GM12892 (cell line): ENCODE results near the gene KIF3C.
"Not testable (repeated sequence)": the region's sequence is repeated elsewhere in the genome, so short reads cannot be mapped to it uniquely, and the experiment has no call there.

Experiments used
- DNase-seq: peaks from one replicate; pipeline ENCODE4 v3.0.0; 2011; ENCODE audit not compliant: insufficient read length
- FAIRE-seq: peaks from 2 replicates; lab custom pipeline; 2011; peaks lifted over from hg19 to GRCh38; lab: Jason Lieb, UNC
- POLR2A ChIP-seq: IDR thresholded peaks from 2 replicates; pipeline ENCODE4 v1.6.1; 2011; ENCODE audit warnings: low read depth, low read length, control low read depth
- POLR2AphosphoS5 ChIP-seq: IDR thresholded peaks from 2 replicates; pipeline ENCODE4 v1.6.1; 2011; ENCODE audit warnings: low read depth, low read length, control low read depth
- TAF1 ChIP-seq: IDR thresholded peaks from 2 replicates; pipeline ENCODE4 v1.6.1; 2011; ENCODE audit warnings: low read depth, mild to moderate bottlenecking, control low read depth, low read length, borderline replicate concordance

The KIF3C gene

DNA sequence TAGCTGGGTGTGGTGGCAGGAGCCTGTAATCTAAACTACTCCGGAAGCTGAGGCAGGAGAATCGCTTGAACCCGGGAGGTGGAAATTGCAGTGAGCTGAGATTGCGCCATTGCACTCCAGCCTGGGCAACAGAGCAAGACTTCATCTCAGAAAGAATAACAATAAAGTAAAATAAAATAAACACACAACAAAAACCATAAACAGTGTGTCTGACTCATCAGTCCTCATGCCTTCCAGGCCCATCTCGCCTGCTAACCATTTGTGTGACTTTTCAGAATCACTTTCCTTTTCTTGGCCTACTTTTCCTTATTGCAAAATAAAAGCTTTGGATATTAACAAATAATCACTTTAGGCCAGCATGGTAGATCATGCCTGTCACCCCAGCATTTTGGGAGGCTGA lies 62.0 kb downstream of the KIF3C start:
- TF ChIP-seq TAF1 (no peak), POLR2AphosphoS5 (no peak), POLR2A (no peak)
- no peak for FAIRE-seq
- no peak for DNase-seq

- TF ChIP-seq POLR2AphosphoS5 (no peak), POLR2A (no peak), TAF1 (no peak)
- no peak for FAIRE-seq
- DNase-seq = no peak
Measured at GRCh38 chr2:25917832-25918231, 64.5 kb downstream of the KIF3C start.

GRCh38 chr2:25917411-25917810 lies 64.9 kb downstream of the KIF3C start:
- not testable (repeated sequence) for FAIRE-seq, DNase-seq

- FAIRE-seq, DNase-seq: not testable (repeated sequence)
Measured at GRCh38 chr2:25915944-25916772, 66.1 kb downstream of the KIF3C start.

DNA sequence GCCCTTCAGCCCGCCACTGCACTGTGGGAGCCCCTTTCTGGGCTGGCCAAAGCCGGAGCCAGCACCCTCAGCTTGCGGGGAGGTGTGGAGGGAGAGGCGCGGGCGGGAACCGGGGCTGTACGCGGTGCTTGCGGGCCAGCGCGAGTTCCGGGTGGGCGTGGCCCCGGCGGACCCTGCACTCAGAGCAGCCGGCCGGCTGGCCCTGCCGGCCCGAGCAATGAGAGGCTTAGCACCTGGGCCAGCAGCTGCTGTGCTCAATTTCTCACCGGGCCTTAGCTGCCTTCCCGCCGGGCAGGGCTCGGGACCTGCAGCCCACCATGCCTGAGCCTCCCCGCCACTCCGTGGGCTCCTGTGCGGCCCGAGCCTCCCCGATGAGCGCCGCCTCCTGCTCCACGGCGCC lies 66.9 kb downstream of the KIF3C start:
- not testable (repeated sequence) for DNase-seq, FAIRE-seq

DNA sequence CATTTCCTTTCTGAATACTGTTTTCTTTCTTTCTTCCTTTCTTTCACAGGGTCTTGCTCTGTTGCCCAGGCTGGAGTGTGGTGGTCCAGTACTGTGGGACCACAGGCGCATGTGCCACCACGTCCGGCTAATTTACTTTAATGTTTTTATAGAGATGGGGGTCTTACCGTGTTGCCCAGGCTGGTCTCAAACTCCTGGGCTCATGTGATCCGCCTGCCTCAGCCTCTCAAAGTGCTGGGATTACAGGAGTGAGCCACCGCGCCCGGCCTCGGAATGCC lies 68.7 kb downstream of the KIF3C start:
- FAIRE-seq = not testable (repeated sequence)

GRCh38 chr2:25912851-25913695 lies 69.2 kb downstream of the KIF3C start:
- no peak for TF ChIP-seq POLR2AphosphoS5
- no peak for TF ChIP-seq TAF1
- TF ChIP-seq POLR2A = no peak
- FAIRE-seq = no peak
- DNase-seq = no peak

More for the DNA sequence above, 68.7 kb downstream of the KIF3C start:
- DNase-seq = not testable (repeated sequence)

GRCh38 chr2:25909574-25909973 lies 72.7 kb downstream of the KIF3C start:
- FAIRE-seq, DNase-seq: not testable (repeated sequence)

- no peak for DNase-seq
- TF ChIP-seq POLR2AphosphoS5 (no peak), POLR2A (no peak), TAF1 (no peak)
- FAIRE-seq = no peak
Measured at GRCh38 chr2:25905126-25905525, 77.2 kb downstream of the KIF3C start.

DNA sequence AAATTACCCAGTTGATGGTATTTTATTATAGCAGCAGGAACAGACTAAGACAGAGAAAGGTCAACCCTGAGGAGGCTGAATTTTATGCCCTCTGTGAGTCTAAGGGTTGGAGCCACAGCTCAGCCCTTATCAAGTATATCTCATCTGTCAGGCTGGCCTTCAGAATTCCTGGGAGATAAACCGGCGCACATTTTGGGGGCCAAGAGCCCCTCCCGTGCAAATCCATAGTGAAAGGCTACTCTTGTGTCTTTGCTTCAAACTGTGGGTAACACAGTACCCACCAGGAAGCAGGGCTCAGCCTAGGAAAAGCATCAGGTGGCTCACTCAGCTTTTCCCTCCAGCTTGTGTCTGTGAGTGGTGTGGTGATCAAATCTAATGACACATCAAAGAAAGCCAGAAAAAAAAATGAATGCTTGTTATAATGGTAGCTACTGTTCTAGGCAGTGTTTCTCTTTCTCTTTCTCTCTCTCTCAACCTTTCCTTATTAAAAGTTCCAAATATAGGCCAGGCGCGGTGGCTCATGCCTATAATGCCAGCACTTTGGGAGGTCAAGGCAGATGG lies 79.0 kb downstream of the KIF3C start:
- no peak for FAIRE-seq
- TF ChIP-seq POLR2A = no peak
- TF ChIP-seq POLR2AphosphoS5 = no peak
- TF ChIP-seq TAF1 = no peak

DNA sequence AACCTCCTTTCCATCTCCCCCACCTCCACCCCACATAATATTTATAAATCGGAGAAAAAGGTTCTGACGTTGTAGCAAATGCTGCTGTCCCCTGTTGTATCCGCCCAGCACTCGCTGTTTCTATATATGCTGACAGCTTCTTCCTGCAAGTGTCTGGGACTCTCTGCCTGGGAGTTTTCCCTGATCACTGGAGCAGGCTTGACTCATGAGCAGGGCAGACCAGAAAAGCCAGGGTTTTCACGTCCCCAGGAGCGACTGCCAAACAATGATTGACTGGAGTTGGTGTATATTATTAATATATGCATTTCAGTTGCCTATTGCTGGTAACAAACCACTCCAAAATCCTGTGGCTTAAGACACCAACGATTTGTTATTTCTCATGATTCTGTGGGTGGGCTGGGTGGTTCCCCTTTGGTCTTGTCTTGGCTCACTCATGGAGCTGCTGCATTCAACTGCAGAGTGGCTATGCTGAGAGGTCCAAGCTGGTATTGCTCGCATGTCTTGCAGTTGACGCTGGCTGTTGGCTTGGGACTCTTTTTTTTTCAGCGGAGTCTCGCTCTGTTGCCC lies 82.8 kb downstream of the KIF3C start:
- TF ChIP-seq POLR2A (no peak), TAF1 (no peak), POLR2AphosphoS5 (no peak)
- DNase-seq (no peak), FAIRE-seq (no peak)

More for the DNA sequence above, 79.0 kb downstream of the KIF3C start:
- DNase-seq = no peak

DNA sequence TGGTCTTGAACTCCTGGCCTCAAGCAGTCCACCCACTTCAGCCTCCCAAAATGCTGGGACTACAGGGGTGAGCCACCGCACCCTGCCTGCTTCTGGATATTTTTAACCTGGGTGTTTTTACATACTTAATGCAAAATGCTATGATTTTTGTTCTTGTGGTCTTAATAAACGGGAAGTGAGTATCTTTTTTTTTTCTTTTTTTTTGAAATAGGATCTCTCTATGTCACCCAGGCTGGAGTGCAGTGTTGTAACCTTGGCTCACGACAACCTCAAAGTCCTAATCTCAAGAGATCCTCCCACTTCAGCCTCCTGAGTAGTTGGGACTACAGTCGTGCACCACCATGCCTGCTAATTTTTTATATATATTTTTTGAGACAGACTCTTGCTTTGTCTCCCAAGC lies 84.8 kb downstream of the KIF3C start:
- FAIRE-seq (no peak), DNase-seq (no peak)
- TF ChIP-seq POLR2AphosphoS5 (no peak), TAF1 (no peak), POLR2A (no peak)

DNA sequence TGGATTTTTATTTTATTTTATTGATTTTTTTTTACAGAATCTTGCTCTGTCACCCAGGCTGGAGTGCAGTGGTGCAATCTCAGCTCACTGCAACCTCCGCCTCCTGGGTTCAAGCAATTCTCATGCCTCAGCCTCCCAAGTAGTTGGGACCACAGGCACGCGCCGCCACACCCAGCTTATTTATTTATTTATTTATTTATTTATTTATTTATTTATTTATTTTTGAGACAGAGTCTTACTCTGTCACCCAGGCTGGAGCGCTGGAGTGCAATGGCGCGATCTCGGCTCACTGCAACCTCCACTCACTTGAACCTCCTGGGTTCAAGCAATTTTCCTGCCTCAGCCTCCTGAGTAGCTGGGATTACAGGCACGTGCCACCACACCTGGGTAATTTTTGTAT lies 86.0 kb downstream of the KIF3C start:
- FAIRE-seq, DNase-seq: not testable (repeated sequence)
